H9 (cell line): ENCODE measurements around the gene CDC5L. TPM values are rescaled to one million over a fixed set of nuclear protein-coding genes. Genes with fewer than 3 reads are reported as not detected.

Experiments used
- DNase-seq: peaks from one replicate; pipeline ENCODE4 v3.0.0-alpha.2; 2017
- H2AFZ ChIP-seq: one replicate; pipeline ENCODE4 v1.6.1; 2013; ENCODE audit warnings: mild to moderate bottlenecking, low read length, control low read depth, moderate library complexity
- H2AK5ac ChIP-seq: 2 replicates; pipeline ENCODE4 v1.6.1; 2013; ENCODE audit warnings: low read length, control low read depth, mixed read lengths; ENCODE audit not compliant: insufficient read length
- H2BK120ac ChIP-seq: one replicate; pipeline ENCODE4 v1.6.1; 2013; ENCODE audit warnings: low read depth, mild to moderate bottlenecking, low read length, control low read depth, inconsistent platforms; ENCODE audit not compliant: poor library complexity, severe bottlenecking
- H2BK12ac ChIP-seq: 2 replicates; pipeline ENCODE4 v1.6.1; 2013; ENCODE audit warnings: low read length, control low read depth, mixed read lengths, low read depth; ENCODE audit not compliant: insufficient read length
- H2BK15ac ChIP-seq: 2 replicates; pipeline ENCODE4 v1.6.1; 2013; ENCODE audit warnings: low read depth, low read length, control low read depth
- H2BK20ac ChIP-seq: one replicate; pipeline ENCODE4 v1.6.1; 2013; ENCODE audit warnings: low read depth, mild to moderate bottlenecking, low read length, control low read depth, inconsistent platforms; ENCODE audit not compliant: poor library complexity, severe bottlenecking
- H2BK5ac ChIP-seq: 2 replicates; pipeline ENCODE4 v1.6.1; 2013; ENCODE audit warnings: low read length, control low read depth, mixed read lengths; ENCODE audit not compliant: insufficient read length
- H3K14ac ChIP-seq: 2 replicates; pipeline ENCODE4 v1.6.1; 2013; ENCODE audit warnings: low read length, control low read depth; ENCODE audit not compliant: insufficient read depth
- H3K18ac ChIP-seq: 2 replicates; pipeline ENCODE4 v1.6.1; 2013; ENCODE audit warnings: low read depth, mild to moderate bottlenecking, mixed read lengths, low read length, control low read depth; ENCODE audit not compliant: insufficient read length
- H3K23ac ChIP-seq: 2 replicates; pipeline ENCODE4 v1.6.1; 2013; ENCODE audit warnings: low read length, control low read depth, mixed read lengths, low read depth; ENCODE audit not compliant: insufficient read length
- H3K23me2 ChIP-seq: 2 replicates; pipeline ENCODE4 v1.6.1; 2013; ENCODE audit warnings: low read depth, mild to moderate bottlenecking, mixed read lengths, low read length, control low read depth; ENCODE audit not compliant: insufficient read length, poor library complexity, severe bottlenecking
- H3K27ac ChIP-seq: 2 replicates; pipeline ENCODE4 v1.5.1; 2013; ENCODE audit warnings: low read length, control low read depth, mixed read lengths, low read depth; ENCODE audit not compliant: insufficient read length
- H3K27me3 ChIP-seq: 2 replicates; pipeline ENCODE4 v1.6.1; 2013; ENCODE audit warnings: low read length, control low read depth, inconsistent platforms; ENCODE audit not compliant: insufficient read depth
- H3K4ac ChIP-seq: 2 replicates; pipeline ENCODE4 v1.6.1; 2013; ENCODE audit warnings: low read depth, mild to moderate bottlenecking, control low read depth, inconsistent platforms, low read length, moderate library complexity
- H3K4me1 ChIP-seq: 2 replicates; pipeline ENCODE4 v1.6.1; 2013; ENCODE audit warnings: low read length, control low read depth, inconsistent platforms; ENCODE audit not compliant: insufficient read depth
- H3K4me2 ChIP-seq: 2 replicates; pipeline ENCODE4 v1.6.1; 2013; ENCODE audit warnings: low read length, control low read depth, mixed read lengths; ENCODE audit not compliant: insufficient read length, insufficient read depth
- H3K56ac ChIP-seq: 2 replicates; pipeline ENCODE4 v1.6.1; 2013; ENCODE audit warnings: low read depth, mild to moderate bottlenecking, mixed read lengths, low read length, control low read depth; ENCODE audit not compliant: insufficient read length
- H3K79me1 ChIP-seq: 2 replicates; pipeline ENCODE4 v1.6.1; 2013; ENCODE audit warnings: low read depth, mild to moderate bottlenecking, moderate library complexity, low read length, control low read depth, inconsistent platforms; ENCODE audit not compliant: insufficient read depth, poor library complexity, severe bottlenecking
- H3K79me2 ChIP-seq: 2 replicates; pipeline ENCODE4 v1.6.1; 2013; ENCODE audit warnings: low read length, control low read depth, inconsistent platforms; ENCODE audit not compliant: insufficient read depth
- H3K9ac ChIP-seq: 2 replicates; pipeline ENCODE4 v1.6.1; 2013; ENCODE audit warnings: low read length, control low read depth, mixed read lengths; ENCODE audit not compliant: insufficient read length; ENCODE audit errors: extremely low read depth
- H3K9me3 ChIP-seq: one replicate; pipeline ENCODE4 v1.6.1; 2013; ENCODE audit warnings: low read depth, low read length, inconsistent platforms; ENCODE audit not compliant: control insufficient read depth
- H3T11ph ChIP-seq: one replicate; pipeline ENCODE4 v1.6.1; 2013; ENCODE audit warnings: mild to moderate bottlenecking, low read length, control low read depth, inconsistent platforms
- H4K20me1 ChIP-seq: one replicate; pipeline ENCODE4 v1.6.1; 2013; ENCODE audit not compliant: control insufficient read depth, insufficient read length, insufficient read depth
- H4K5ac ChIP-seq: 2 replicates; pipeline ENCODE4 v1.6.1; 2013; ENCODE audit warnings: low read depth, mild to moderate bottlenecking, mixed read lengths, low read length, control low read depth; ENCODE audit not compliant: insufficient read length
- H4K8ac ChIP-seq: replicated peaks from 2 replicates; pipeline ENCODE4 v1.6.1; 2013; ENCODE audit warnings: low read length, control low read depth, mixed read lengths, low read depth; ENCODE audit not compliant: insufficient read length
- H4K91ac ChIP-seq: 2 replicates; pipeline ENCODE4 v1.6.1; 2013; ENCODE audit warnings: low read depth, mild to moderate bottlenecking, moderate library complexity, mixed read lengths, low read length, control low read depth; ENCODE audit not compliant: insufficient read length
- H3K27ac Mint-ChIP-seq, 3 experiments: 2 replicates in 2 of 3; 3 replicates in 1 of 3; pipeline ENCODE4 v1.8.0; 2020 to 2021; ENCODE audit warnings: mixed read lengths in 3 of 3, mild to moderate bottlenecking in 1 of 3, moderate library complexity in 1 of 3
- H3K27me3 Mint-ChIP-seq: 2 replicates; pipeline ENCODE4 v1.8.0; 2021; ENCODE audit warnings: low read depth, mild to moderate bottlenecking, moderate library complexity, mixed read lengths
- H3K36me3 Mint-ChIP-seq, 3 experiments: 2 replicates in 2 of 3; 3 replicates in 1 of 3; pipeline ENCODE4 v1.8.0; 2020 to 2021; ENCODE audit warnings: low read depth in 3 of 3, mixed read lengths in 3 of 3; ENCODE audit not compliant: insufficient read depth in 1 of 3
- H3K4me1 Mint-ChIP-seq, 2 experiments: 2 replicates each; pipeline ENCODE4 v1.8.0; 2020; ENCODE audit warnings: mixed read lengths in 2 of 2
- H3K4me3 Mint-ChIP-seq, 2 experiments: 2 replicates in 1 of 2; 3 replicates in 1 of 2; pipeline ENCODE4 v1.8.0; 2020 to 2021; ENCODE audit warnings: mild to moderate bottlenecking in 2 of 2, mixed read lengths in 2 of 2, moderate library complexity in 1 of 2
- H3K9me3 Mint-ChIP-seq, 2 experiments: 2 replicates in 1 of 2; 3 replicates in 1 of 2; pipeline ENCODE4 v1.8.0; 2020; ENCODE audit warnings: mild to moderate bottlenecking in 2 of 2, mixed read lengths in 2 of 2, moderate library complexity in 1 of 2
- WGBS: extraction: QIAGEN DNeasy Blood & Tissue Kit; methylation state at CpG from one replicate; pipeline ENCODE4 v1.1.7; 2013; ENCODE audit warnings: missing lambda C conversion rate, low lambda C conversion rate, mixed read lengths; ENCODE audit not compliant: insufficient read length; ENCODE audit errors: extremely low coverage; 5-methylcytosine and 5-hydroxymethylcytosine counted together
- total RNA-seq: library from RNA; stranded (reverse); gene quantifications from 2 replicates; pipeline ENCODE4 v1.2.1, GENCODE V29; 2021
- TF ChIP-seq, protein P1 (sequence below): fragments of 200-600 bp; sonication (generic); conservative IDR thresholded peaks from 3 replicates; pipeline ENCODE4 v1.8.0; 2021; ENCODE audit warnings: antibody characterized with exemption, mild to moderate bottlenecking

Gene CDC5L
- total RNA-seq, 1 experiment from 2014 or later, result 34.3 TPM

DNA sequence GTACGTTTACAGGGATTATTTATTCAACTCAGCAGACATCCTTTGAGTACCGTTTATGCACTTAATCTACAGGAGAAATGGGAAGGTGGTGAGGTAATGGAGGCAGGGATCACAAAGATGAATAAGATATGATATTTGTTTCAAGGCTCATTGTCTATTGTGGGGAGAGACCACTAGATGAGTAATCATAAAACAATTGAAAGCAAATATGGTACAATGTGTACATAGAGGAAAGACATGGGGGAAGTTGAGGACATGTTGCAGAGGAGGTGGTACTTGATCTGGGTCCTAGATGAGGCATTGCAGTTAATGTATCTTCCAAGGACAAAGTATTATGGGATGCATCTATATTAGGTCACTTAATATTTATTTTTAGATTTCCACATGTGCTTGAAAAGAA is 13.7 kb upstream of the CDC5L start:
- Histone ChIP-seq H3K23ac (no peak overlapping the region), H3K9me3 (no peaks in the 10 kb centered on the region), H3K18ac (no peak overlapping the region), H2BK20ac (no peak overlapping the region), H2AFZ (no peak overlapping the region), H2BK5ac (no peak overlapping the region), H2BK120ac (no peak overlapping the region), H3K4me1 (no peaks in the 10 kb centered on the region), H3T11ph (no peak overlapping the region), H4K5ac (no peak overlapping the region), H4K20me1 (no peaks in the 10 kb centered on the region), H3K79me1 (no peaks in the 10 kb centered on the region), H2BK12ac (no peak overlapping the region), H3K9ac (no peak overlapping the region), H3K27ac (no peak overlapping the region), H3K4me2 (no peak overlapping the region), H3K27me3 (no peaks in the 10 kb centered on the region), H3K4ac (no peak overlapping the region), H3K23me2 (no peaks in the 10 kb centered on the region), H2BK15ac (no peak overlapping the region), H4K91ac (no peak overlapping the region), H3K56ac (no peak overlapping the region), H3K14ac (no peak overlapping the region), H3K79me2 (no peaks in the 10 kb centered on the region), H4K8ac (no peak overlapping the region), H2AK5ac (no peak overlapping the region)
- H3K36me3 Mint-ChIP-seq, result no peaks in the 10 kb centered on the region
- TF ChIP-seq, protein P1, sequence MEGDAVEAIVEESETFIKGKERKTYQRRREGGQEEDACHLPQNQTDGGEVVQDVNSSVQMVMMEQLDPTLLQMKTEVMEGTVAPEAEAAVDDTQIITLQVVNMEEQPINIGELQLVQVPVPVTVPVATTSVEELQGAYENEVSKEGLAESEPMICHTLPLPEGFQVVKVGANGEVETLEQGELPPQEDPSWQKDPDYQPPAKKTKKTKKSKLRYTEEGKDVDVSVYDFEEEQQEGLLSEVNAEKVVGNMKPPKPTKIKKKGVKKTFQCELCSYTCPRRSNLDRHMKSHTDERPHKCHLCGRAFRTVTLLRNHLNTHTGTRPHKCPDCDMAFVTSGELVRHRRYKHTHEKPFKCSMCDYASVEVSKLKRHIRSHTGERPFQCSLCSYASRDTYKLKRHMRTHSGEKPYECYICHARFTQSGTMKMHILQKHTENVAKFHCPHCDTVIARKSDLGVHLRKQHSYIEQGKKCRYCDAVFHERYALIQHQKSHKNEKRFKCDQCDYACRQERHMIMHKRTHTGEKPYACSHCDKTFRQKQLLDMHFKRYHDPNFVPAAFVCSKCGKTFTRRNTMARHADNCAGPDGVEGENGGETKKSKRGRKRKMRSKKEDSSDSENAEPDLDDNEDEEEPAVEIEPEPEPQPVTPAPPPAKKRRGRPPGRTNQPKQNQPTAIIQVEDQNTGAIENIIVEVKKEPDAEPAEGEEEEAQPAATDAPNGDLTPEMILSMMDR, result no peak
- H3K4me3 Mint-ChIP-seq, result no peak overlapping the region
- no peaks in the 10 kb centered on the region for H3K9me3 Mint-ChIP-seq
- no peaks in the 10 kb centered on the region for H3K4me1 Mint-ChIP-seq
- H3K27me3 Mint-ChIP-seq, result peaks cover 12% of the 10 kb centered on the region
- WGBS, result no CpG with 5 or more reads among the region's 2 CpGs
- no peak for DNase-seq
- H3K27ac Mint-ChIP-seq, result no peak overlapping the region
